ENCODE measurements around the gene SFMBT1. TPM values are rescaled to one million over a fixed set of nuclear protein-coding genes. Genes with fewer than 3 reads are reported as not detected.

SFMBT1 gene
- total and polyA plus RNA-seq, 2 of the 8 experiments (the other 6 are each of a cell fraction or from before 2014, with no cell fraction given): 8.1 to 16.8 TPM

GRCh38 chr3:53074366-53074696, 28.5 kb upstream of the SFMBT1 start (continued):
- TF ChIP-seq TAF1 (IDR thresholded peaks at IDR 0.05; ENCODE audit: low read depth, low read length) (no peak), BCL11A (IDR thresholded peaks at IDR 0.05; ENCODE audit: low read depth in 2 of 2, low read length in 2 of 2) (no peak), USF2 (IDR thresholded peaks at IDR 0.05; ENCODE audit: low read length) (no peak)
